Stimulated activated CD8-positive, alpha-beta memory T cell treated with anti-CD3 and anti-CD28 coated beads, Interleukin-2, amount 100 ng/mL, for 1 hour (primary cell): Measurements from ENCODE around the gene ALDOC.
"Not testable (repeated sequence)": the region's sequence is repeated elsewhere in the genome, so short reads cannot be mapped to it uniquely, and the experiment has no call there.

Experiments used
- DNase-seq, 2 donors: peaks; one replicate each; pipeline ENCODE4 v3.0.0-alpha.2; 2020; ENCODE audit warnings: low read depth in 2 of 2

The ALDOC gene

DNA sequence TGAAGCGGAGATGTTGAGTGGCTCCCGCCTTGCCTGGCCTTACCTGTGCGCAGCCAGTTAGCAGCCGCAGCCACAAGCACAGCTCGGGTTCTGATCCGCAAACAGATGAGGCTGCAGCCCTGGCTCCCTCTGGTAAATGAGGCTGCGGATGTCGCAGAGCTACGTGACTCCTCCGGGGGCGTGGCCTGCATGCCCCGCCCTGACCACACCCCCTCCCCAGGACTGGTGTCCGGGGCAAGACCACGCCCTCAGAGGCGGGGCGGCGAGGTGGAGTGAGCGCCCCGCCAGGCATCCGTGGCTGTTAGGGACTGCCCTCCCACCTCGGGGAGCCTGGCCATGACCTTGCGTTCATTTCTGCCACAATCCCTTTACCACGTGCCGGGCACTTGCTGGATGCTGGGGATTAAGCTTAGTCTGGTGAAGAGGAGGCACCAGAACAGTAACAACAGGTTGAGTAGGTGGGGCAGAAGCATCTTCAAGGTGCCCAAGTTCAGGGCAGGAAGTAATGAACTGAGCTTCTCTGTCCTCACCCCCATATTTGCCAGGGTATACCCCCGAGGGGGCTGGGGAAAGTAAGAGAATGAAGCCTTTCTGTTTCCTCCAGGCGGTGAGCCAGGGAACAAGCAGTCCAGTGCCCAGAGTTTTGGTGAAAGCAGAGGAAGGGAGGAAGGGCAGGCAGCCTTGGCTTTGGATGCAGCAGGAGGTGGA, at the start of gene ALDOC:
ALDOC (minus strand) TSS at position 138 of the 708 bp plus-strand sequence. CDS start 1,363 bp downstream, outside the sequence.
- DNase-seq, result peak; percentile 95

DNA sequence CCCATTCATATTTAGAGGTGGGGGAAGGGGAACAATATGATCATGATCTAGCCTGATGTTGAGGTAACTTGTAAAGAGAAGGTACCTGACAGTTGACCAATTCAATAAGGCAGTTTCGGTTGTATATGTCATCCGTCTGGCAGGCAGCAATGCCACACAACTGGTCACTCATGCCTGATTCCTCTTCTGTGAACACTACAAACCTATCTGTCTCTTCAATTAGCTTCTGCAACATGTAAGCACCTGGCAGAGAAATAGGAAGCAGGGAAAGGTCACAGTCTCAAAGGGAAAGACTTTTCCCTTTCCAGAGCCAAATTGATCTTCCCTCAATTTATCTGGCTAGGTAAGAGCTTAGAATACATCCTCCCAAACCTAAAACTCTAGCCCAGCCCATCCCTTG, 47.5 kb upstream of the ALDOC start:
- DNase-seq, result no peak

DNA sequence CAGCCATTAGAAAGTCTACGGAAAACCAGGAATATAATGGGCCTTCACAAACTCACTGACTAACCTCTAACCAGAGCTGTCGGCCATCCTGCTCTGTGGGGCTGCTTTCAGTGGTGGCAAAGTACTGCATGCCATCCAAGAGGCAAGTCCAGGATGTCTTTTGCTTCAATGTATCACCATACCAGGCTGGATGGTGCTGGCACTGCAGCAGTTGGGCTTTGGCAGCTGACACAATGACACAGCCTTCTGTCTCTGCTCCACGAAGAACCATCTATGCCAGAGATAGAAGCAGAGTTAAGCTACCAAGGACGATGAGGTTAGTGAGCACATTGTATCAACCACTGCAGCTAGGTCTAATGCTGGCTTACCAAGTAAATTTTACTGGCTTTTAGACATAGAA, 47.0 kb upstream of the ALDOC start:
- DNase-seq, result no peak

DNA sequence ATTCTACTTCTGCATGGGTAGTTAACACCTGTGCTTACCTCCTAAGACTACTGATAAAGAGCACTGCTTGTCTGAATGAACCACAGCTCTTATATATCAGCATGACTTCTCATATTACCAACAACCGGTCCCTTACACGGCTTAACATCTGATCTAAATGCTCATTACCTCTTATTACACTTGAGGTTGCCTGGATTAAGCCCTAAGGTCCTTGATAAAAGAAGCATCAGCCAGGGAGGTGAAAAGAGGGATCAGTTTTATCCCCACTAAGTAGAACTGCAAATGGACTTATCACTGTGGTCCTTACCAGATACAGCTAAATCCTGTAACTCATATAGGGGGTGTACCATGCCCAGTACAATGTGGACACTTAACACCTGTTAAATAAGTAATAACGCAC, 45.5 kb upstream of the ALDOC start:
- DNase-seq, result no peak

DNA sequence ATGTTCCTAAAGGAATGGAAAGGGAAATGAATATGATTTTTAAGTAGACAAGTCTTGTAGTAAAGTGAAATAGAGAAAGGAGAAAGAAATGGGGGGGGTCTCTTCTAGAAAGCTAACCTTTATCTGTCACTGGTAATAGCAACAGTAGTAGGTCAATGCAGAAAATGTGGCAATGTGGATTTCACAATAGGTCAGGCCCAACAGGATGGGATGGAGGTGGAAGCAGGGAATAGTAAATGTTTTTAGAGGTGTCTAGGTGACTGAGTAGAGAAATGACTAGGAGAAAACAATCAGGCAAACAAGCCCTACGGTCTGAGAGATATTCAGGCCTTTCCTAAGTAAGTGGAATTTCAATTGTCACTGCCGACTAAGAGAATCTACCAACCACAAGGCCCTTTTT, 43.3 kb upstream of the ALDOC start:
- DNase-seq, result no peak

DNA sequence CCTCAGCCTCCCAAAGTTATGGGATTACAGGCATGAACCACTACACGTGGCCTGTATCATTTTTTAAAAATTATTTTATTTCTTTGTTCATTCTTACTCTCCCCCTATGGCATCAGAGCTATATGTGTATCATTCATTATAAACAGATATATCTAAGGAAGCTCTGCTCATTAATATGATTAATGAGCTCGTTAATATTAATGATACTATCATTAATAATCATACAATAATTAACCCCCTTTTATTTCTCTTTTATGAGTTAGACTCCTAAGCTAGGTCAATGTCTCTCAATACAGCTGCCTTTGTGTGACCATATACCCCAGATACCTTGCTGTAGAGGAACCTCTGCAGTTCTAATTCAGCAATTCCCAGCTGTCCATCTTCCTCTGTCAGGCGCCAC, 41.8 kb upstream of the ALDOC start:
- no peak for DNase-seq

DNA sequence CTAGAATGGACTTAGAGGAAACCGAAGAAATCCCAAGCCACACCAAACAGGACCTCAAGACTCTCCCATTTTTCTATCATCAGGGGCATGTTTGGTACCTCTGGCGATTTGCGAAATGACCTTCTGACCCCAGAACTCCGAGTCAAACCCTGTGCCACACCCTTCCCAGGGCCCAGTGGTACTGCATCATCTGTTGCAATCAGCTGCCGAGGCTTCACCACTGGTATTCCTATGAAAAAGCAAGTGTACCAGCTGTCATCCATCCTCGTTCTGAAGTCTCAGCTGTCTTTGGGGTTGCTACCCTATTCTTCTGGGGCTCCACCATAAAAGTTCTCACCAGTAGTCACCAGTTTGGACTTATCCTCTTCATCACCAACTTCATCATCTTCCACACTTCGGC, 39.6 kb upstream of the ALDOC start:
- DNase-seq, result no peak

DNA sequence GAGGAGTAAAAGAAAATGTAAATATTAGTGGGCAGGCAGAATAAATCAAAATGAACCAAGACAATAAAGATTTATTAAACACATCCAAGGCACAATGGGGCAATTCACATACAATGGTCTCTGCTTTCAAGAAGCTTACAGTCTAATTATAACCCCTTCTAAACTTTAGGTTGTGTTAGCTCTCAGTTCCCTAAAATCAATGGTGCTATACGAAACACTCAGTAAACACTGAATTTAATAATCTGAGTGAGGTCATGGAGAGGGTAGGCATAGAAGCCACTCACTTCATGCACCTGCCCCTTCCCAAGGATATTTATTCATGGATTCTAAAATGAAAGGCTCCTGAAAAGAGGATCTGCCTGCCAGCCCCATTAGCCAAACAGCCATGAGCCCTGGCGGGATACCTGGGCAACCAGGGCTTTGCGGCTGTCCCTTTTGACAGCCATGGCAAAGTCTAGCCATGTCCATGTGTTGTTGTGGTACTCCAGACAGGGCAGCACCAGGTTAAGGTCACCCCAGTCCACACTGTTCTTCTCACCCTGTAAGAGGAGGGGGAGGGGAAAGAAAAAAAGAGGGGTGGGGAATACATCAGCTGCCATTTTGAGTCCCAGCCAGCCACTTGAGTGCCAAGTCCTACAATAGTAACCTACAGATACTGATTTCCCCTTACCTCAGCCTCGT, 38.7 kb upstream of the ALDOC start:
- DNase-seq, result no peak

DNA sequence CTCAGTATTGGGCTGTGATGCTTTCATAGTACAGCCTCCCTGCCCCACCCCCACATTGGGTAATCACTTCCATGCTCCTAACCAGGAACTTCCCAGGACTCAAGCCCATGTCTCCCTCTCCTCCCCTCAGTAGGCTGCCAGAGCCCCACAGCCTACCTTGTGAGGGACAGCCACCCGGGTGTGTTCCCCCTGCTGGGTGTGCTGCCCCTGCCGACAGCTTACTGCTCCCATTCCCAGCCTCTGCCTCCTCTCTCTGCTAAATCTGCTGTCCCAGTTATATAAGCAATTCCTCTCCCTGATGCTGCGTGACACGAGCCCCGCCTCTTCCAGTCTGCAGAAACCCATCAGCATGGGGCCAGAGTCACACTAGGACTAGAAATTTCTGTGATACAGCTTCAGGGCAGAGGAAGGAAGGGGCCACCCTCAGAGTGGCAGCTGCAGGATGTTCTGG, 37.3 kb upstream of the ALDOC start, which contains the start of gene RSKR:
RSKR (minus strand) TSS at position 255 of the 451 bp plus-strand sequence; CDS start at position 231, 24 bp downstream.
- DNase-seq, result no peak

DNA sequence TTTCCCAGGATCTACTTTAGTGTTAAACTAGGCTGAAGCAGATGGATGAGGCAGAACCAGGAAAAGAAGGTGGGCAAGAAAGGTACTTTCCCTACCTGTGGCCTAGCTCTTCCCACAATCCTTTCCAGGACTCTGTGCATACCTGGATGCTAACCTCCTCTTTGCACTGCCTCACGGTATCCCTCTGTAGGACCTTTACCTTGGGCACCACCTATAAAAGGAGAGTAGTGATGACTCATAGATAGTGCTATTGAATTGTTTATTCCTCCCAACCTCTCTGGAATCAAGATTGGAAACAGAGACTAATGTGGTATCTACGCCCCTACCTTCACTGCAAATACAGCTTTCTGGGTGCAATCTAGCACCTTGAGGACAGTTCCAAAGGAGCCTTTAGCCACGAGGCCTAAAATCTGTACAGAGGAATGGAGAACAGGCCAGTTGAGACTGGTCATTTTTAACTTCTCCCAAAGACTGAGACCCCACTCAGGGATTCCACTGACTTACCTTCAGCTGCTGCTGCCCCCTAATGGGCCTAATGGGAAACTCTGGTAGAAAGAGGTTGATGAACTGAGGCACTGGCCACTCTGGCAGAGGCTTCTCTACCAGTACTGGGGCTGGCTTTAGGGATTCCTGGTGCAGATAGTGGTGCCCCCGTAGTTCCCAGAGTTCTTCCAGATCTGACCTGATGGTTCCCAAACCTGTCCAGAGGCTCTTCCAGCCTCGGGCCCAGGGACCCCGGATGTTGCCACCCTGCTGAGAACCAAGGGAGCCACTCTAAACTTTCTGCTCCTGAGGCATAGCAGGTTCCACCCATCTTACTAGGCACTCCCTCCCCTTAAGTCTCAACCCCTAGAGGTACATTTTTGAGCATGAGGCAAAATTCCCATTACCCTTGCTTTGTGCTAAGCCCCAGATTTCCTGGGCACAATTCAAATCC, 36.5 kb upstream of the ALDOC start:
- DNase-seq, result peak in 1 of 2 donors; percentile 10

DNA sequence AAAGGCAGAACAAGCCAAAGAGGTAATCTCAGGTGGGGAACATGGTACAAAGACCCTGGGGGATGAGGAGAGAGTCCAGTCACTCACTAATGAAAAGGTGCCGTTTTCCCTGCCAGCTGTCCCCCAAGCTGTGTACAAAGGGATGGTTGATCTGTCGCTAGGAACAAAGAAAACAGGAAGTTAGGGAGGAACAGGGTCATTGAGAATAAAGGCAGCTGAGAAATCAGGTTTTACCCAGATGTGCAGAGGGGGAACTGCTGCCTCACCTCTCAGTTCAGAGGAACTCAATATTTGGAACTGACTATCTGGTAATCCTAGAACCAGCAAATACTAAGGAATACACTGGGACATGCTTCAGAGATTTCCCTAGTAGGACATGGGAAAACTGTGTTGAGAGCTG, 35.8 kb upstream of the ALDOC start:
- DNase-seq, result no peak

DNA sequence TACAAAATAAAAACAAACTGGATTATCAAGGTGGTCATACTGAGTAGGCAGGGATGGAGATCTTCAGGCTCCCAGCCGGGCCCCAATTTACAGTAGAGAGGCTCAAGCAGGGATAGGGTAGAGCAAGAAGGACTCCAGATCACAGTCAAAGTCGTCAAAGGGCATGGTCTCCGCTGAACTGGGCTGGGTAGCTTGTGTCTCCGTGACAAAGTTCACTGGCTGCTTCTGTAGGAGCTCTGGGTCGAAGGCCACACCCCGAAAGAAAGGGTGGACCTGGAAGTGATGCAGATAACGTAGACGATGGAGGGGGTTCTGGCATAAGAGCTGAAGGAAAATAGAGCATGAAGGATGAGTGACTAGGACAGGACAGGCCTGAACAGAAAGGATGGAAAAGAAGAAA, 33.7 kb upstream of the ALDOC start:
- DNase-seq, result no peak

DNA sequence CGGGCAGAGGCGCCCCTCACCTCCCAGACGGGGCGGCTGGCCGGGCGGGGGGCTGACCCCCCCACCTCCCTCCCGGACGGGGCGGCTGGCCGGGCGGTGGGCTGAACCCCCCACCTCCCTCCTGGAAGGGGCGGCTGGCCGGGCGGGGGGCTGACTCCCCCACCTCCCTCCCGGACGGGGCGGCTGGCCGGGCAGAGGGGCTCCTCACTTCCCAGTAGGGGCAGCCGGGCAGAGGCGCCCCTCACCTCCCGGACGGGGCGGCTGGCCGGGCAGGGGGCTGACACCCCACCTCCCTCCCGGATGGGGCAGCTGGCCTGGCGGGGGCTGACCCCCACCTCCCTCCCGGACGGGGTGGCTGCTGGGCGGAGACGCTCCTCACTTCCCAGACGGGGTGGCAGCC, 27.3 kb upstream of the ALDOC start:
- not testable (repeated sequence) for DNase-seq

DNA sequence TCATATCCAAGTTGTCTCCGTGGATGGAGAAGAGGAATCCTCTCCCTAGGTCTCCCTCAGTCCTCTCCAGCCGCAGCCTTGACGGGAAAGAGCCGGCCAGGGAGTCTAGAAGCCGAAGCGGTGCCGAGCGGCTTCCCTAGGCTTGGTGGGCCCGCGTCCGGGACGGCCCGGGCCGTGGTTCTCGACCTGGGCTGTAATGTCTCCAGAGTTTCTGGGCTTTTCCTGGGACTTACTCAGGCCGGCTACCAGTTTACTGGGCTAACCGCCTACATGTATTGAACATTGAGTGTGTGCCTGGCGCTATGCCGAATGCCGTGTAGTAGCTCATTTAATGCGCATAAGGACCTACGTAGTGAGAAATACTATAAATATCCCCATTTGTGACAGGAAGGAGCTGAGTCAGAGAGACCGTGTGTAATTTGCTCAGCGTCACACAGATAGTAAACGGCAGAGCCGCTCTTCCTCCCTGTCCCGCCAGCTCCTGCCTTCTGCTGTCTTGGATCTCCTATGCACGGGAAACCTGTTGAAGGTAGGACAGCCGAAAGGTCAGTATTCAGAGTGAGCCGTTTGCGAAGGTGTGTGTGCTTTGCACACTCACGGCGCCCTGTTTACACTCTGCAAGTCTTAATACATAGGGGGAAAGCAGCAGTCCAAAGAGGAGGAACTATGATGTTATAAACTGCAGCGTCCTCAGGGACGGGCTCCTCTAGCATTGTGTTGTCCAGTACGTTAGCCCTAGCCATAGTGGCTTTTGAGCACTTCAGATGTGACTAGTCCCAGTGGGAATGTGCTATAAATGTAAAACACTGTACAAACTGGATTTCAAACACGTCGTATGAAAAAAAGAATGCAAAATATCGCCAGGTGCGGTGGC, 22.9 kb upstream of the ALDOC start:
- DNase-seq, result peak; percentile 22 to 36

DNA sequence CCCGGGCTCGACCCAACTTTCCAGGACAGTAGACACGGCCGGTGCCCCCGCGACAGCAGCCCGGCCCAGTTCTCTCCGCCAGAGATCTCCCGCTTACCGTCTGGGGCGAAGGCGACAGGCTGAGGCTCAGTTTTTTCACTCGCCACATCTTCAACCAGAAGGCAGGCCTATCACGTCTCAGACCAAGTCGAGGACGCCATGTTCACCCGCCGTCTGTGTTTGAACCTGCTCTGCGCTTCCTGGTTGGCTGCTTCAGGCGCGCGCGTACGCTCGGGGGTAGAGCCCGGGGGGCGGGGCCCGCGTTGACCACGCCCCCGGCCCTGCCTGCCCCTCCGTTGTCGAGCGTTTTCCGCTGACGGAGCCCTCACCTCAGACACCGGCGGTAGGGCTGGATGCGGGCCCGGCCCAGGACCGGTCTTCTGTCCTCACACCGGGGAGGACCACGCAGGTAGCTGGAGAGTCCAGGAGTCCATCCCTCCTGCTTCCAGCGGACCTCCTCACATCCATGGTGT, 22.2 kb upstream of the ALDOC start, which contains the start of gene SPAG5:
SPAG5 (minus strand) TSS at position 227 of the 512 bp plus-strand sequence; CDS start at position 148, 79 bp downstream.
- DNase-seq, result peak; percentile 89 to 93

DNA sequence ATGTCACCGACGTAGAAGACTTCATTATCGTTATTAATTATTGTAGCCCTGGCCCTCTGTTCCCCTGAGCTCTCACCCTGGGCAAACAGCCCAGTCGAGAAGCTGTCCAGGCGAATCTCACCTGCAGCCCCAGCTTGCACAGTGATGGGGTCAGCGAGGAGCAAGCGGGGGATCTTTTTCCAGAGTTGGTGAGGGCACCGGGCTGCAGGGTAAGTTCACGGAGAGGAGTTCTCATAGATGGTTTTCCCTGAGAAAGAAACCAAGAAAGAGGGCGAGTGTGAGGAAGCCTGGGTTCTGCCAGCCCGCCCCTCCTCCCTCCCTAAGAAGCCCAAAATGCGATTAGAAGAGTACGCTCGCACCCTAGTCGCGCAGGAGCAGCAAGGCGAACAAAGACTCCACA, 21.7 kb upstream of the ALDOC start:
- no peak for DNase-seq

DNA sequence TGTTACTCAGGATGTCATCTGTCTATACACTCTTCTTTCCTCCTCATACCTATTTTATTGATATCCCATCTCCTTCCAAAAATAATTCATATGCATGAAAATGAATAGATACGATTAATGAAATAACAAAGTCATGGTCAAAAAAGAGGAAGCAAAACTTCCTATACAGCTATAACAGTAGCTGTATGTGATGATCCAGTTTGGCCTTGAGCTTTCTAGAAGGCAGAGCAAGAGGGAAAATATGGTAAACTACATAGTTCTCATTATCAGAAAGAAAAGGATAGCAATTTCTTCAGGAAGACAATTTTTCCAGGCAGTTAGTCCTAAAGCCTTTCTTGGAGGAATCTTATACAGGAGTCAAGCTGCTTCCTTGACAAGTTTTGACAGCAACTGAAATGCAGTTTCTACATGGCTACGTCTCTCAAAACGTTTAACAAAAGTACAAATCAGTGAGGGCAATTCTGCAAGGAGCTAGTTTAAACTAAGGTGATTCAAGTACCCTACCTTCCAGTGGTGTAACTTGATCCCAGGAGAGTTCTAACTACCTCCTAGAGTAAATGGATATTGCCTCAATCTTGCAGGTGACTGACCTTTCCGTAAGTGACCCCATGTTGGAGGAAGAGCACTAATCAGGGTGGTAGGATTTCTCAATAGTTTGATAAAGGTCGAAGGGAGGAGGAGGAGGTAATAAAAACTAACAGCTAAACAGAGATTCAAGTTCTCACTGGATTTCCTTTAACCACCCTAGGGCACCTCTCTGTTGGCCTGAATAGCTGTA, 21.1 kb upstream of the ALDOC start:
- no peak for DNase-seq

DNA sequence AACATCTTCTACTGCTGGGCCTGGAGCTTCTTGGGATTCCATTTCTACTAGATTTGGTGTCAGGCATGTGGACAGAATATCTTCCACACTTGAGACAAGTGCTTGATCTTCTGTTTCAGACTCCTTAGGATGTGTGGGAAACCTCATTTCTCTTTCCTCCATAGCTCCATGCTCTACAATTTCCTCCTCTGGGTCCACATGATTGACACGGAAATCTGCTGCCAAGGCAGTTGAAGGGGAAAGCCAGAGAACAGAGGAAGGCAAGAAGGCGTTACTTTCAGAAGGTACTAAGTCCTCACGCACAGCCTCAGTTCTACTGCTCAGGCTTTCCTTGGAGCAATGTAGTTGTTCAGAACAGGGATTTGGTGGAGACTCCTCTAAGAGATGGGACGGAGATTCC, 15.6 kb upstream of the ALDOC start:
- no peak for DNase-seq

DNA sequence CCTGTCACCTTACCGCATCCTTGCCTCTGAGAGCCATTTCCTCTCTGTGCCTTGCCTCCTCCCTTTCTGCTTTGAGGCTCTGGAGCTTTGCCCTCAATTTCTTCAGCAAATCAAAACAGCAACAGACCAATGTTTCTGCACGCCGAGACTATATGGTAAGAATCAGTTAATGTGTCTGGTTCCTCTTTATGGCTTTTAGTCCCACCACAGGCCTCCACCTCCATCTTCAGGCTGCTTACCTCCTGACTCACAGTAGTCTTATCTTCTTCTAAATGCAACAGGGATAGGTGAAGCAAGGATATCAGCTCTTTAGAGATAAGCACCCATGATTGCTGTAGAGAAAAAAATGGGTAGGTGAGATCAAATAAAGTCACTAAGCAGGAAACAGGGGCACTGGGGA, 9.2 kb upstream of the ALDOC start:
- DNase-seq, result no peak

DNA sequence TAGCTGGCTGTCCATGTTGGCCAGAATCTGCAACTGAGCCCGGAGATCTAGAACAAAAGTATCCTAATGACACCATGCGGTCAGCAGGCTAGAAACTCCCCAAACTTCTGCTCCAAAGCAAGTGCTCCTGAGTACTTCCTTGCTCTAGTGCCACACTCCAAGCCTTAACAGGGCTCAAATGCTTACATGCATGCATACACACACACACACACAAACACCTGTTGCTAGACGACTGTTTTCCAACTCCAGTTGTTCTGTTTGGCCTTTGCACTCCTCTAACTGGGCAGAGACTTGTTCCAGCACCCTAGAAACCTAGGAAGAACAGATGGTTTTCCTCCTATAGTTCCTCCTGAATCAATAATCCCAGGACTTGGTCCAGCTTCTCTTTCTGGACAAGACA, 7.7 kb upstream of the ALDOC start:
- DNase-seq, result no peak
